HG03342 (cell line): ENCODE measurements around the gene EPC1.
"Not testable (repeated sequence)": the region's sequence is repeated elsewhere in the genome, so short reads cannot be mapped to it uniquely, and the experiment has no call there.

ENCODE experiments used
- ATAC-seq: cut with Tn5 transposase; IDR thresholded peaks from one replicate; pipeline ENCODE4 v1.9.1; 2021; ENCODE audit warnings: mild to moderate bottlenecking, moderate library complexity; ENCODE audit not compliant: unreplicated experiment

Gene EPC1, protein sequence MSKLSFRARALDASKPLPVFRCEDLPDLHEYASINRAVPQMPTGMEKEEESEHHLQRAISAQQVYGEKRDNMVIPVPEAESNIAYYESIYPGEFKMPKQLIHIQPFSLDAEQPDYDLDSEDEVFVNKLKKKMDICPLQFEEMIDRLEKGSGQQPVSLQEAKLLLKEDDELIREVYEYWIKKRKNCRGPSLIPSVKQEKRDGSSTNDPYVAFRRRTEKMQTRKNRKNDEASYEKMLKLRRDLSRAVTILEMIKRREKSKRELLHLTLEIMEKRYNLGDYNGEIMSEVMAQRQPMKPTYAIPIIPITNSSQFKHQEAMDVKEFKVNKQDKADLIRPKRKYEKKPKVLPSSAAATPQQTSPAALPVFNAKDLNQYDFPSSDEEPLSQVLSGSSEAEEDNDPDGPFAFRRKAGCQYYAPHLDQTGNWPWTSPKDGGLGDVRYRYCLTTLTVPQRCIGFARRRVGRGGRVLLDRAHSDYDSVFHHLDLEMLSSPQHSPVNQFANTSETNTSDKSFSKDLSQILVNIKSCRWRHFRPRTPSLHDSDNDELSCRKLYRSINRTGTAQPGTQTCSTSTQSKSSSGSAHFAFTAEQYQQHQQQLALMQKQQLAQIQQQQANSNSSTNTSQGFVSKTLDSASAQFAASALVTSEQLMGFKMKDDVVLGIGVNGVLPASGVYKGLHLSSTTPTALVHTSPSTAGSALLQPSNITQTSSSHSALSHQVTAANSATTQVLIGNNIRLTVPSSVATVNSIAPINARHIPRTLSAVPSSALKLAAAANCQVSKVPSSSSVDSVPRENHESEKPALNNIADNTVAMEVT

DNA sequence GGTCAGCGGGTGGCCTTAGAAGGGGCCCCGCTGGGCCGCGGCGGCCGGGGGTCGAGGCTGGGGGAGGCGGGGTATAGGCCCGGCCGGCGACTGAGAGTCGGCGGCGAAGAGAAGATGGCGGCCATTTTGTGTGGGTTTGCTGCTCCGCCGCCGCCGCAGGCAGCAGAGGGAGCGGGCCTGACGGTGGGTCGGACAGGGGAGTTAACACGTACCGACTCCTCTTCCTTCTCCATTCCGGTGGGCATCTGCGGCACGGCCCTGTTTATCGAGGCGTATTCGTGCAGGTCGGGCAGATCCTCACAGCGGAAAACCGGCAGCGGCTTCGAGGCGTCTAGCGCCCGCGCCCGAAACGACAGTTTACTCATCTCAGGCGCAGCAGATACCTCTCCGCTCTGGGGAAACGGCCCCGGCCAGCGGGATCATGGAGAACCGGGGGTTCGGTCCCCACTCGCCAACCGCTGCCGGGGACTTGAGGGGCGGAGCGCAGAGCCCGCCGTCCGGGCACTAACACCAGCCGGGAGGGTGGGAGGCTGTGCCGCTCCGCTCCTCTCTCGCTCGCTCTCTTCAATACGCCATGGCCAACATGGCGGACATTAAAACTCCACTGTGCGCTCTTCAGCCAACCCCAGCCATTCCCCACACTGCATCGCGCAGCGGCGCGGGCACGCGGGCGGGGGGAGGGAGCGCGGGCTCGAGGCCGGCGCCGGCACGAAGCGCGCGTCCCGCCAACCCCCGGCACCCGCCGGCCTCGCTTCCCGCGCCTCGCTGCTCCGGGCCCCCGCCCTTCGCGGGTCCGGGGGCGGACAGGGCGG, at the start of gene EPC1:
TSS of gene EPC1 (minus strand) at position 608 of the 812 bp plus-strand sequence. CDS start at position 365, 243 bp downstream.
- ATAC-seq: peak; percentile 67

DNA sequence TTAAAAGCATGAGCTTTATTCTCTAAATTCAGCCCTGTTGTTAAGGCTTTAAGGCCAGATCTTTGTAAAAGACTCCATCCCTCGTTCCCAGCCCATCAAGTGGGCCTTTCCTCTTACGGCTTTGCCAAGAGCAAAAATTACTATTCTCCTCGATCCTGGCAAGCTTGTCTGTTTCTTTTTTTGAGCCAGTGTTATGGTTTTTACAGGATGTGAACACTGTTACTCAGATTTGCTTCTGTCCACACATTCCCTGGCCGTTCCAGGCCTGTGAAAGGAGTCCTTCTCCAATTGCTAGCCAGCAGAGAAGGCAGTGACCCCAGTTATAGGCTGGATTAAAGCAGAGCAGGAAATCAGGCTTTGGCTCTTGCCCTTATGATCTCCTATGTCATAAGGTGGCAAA, 47.0 kb upstream of the EPC1 start:
- no peak for ATAC-seq

DNA sequence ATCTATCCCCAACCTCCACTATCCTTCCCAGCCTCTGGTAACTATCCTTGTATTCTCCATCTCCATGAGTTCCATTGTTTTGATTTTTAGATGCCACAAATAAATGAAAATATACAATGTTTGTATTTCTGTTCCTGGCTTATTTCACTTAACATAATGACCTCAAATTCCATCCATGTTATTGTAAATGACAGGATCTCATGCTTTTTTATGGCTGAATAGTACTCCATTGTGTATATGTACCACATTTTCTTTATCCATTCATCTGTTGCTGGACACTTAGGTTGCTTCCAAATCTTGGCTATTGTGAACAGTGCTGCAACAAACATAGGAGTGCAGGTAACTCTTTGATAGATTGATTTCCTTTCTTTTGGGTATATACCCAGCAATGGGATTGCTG, 45.3 kb upstream of the EPC1 start:
- not testable (repeated sequence) for ATAC-seq

DNA sequence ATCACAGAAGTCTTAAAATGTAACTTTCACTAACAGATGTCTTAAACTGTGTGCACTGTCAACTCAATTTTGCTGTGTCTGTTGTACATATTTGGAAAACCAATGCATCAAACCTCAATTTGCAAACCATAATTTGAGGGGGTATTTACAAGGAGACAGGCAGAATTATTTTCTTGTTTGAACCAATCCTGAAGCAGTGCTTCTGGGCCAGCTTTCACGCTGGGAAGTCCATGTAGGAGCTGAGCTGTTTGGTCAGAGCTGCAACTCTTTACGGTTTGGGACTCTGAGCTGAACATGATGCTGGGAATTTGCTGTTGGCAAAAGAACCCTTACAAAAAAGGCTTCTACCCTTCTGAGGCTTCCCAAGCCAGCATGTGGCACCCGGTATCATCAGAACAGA, 43.2 kb upstream of the EPC1 start:
- ATAC-seq: no peak

DNA sequence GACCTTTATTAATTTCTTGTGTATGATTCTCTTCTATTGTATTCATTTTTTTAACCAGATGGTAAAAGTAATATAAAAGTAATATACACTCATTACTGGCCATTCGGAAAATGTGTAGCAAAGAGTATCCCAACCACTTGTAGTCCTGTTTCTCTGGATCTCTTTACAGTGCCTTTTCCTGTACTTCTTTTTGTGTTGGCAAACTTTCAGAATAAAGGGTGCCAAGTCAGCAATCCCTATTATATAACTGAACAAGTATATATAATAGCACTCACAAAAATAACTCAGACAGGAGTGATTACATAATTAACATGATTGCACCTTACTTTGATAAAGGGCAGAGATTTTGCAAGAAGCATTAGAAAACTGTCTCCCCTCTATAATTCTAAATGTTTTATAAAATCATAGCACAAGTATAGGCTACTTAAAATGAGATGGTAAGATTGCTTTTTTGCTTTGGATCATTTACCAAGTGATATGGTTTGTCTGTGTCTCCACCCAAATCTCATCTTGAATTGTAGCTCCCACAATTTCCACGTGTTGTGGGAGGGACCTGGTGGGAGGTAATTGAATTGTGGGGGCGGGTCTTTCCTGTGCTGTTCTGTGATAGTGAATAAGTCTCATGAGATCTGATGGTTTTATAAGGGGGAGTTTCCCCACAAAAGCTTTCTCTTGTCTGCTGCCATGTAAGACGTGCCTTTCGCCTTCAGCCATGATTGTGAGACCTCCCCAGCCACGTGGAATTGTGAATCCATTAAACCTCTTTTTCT, 41.5 kb upstream of the EPC1 start:
- no peak for ATAC-seq

DNA sequence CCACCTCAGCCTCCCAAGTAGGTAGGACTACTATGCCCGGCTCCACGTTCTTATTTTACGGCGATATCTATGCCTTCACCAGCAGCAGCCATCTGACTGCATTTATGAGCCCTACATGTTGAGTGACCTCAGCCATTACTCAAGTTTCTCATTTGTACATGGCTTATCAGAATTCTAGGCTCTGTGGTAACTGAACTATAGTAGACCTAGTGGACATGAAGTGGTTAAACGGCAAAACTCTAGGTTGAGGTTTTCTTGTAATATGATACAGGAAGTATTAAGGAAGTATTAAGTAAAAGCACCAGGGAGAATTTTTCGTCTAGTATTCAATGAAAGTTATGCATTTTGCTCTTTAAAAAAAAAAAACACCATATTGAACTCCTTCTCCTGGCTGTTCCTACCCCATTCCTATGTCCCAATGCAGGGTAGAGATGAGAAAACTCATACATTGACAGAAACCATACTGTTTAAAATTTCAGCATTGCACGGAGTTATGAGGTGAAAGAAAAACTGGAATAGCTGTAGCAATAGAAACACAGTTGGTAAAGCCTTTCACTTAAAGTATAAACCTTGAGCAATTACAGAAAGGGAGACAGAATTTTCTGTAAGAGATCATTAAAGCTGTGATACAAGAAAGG, 39.8 kb upstream of the EPC1 start:
- no peak for ATAC-seq

DNA sequence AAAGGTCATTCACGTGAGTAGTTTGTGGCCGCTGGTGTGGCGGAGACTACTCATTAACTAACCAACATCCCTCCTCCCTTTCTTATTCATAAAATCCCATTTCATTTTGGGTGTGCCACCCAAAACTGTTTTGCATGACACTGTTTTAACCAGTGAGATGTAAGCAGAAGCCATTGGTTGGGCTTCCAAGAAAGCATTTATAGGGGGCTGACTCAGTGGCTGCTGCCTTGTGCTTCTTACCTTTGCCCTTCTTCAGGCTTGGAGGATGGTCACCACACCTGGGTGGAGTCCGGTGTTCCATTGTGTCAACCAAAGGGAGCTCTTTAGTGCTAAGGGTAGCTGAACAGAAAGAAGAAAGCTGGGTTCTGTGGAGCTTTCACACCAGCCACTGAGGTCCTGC, 37.2 kb upstream of the EPC1 start:
- ATAC-seq: no peak

DNA sequence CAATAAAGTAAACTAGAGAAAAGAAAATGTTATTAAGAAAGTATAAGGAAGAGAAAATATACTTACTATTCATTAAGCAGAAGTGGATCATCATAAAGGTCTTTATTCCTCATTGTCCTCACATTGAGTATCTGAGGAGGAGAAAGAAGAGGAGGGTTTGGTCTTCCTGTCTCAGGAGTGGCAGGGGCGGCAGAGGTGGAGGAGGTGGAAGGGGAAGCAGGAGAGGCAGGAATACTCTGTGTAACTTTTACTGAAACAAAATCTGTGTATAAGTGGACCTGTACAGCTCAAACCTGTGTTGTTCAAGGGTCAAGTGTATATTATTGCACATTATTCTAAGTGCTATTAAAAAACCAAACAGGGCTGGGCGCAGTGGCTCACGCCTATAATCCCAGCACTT, 34.2 kb upstream of the EPC1 start:
- ATAC-seq: no peak

DNA sequence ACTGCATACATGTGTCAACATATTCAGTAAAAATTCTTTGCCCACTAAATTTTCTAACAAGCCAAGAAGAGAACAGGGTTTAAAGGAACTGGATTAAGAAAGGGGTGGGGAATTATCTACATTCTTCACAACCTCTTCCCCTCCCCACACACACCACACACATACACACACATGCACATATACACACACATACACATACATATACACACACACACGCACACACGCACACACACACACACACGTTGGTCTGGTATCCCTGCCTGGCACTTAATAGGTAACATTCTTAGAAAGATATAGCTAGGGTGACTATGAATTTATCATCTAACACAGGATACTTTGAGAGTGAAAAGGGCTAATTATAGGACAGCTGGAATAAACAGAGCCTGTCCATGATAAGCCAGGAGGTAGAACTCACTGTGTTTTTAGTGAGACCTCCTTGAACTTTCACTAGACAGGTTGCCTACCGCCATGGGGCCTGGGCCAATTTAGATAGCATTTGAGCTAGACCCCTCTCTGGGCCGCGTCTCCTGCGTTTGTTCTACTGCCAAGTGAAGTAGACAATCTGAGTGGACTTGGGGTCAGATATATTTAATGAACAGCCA, 33.1 kb upstream of the EPC1 start:
- ATAC-seq: no peak

DNA sequence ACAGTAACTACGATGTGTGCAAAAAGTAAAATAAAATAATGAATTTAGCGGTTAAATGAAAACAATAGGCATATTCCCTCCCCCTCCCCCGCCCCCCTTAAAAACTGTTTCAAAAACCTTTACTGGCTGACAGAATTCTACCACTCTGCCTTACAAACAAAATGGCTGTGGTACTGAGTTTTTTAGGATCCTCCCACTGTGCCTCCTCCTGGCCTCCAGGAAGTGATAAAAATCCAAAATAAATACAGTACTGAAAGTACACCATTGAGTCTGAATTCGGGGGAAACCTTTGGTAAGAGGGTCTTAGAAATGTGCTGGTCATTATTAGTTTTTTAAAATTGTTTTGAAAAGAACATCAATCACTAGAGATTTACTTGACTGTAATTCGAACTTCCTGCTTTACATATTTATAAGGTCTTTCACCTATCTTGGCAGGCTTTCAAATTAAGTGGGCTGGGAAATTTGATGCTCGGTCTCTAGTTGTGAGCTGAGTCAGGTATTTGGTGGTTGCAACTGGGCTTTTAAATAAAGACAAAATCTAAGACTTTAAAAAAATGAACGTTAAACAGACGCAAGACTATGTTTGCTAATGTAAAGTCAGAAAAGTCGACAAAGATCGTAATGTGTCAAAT, 32.5 kb upstream of the EPC1 start:
- ATAC-seq: no peak

DNA sequence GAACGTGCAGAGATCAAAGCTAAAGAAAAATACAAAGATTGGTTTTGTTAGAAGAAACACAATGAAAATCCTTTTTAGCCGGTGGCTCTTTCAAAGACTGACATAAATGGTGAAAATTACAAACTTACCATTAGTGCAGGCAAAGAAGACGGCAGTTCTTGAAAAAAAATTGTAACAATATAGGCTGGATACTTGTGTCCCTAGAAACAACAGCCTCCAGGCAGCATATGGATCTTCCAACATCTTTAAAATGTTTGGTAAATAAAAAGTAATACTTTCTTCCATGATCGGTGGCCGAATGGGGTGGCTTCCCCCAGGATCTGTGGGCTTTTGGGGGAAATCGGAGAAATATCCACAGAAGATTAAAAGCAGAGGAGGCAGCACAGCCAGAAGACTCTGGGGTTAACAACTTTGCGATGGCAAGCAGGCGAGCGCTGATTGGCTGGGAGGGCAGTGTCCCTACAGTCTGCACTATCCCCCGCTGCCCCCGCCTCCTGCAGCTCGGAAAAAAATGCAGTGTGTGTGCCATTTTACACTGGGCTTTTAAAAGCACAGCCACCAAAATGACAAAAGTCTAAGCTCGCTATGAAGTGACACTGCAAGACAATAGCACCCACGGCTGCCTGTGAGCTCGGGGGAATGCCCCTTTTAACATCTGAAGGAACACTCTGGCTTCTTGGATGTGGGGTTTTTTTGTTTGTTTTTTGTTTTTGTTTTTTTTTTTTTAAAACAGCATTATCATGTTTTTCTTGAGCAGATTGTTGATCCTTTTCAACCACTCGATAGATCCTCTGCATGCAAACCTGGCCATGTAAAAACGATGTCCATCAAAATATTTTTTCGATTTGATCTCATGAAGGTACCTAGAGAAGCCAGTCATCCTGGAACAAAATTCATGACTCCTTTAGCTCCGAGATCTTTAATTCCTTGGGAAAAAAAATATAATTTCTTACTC, 31.7 kb upstream of the EPC1 start:
- ATAC-seq: peak; percentile 89

DNA sequence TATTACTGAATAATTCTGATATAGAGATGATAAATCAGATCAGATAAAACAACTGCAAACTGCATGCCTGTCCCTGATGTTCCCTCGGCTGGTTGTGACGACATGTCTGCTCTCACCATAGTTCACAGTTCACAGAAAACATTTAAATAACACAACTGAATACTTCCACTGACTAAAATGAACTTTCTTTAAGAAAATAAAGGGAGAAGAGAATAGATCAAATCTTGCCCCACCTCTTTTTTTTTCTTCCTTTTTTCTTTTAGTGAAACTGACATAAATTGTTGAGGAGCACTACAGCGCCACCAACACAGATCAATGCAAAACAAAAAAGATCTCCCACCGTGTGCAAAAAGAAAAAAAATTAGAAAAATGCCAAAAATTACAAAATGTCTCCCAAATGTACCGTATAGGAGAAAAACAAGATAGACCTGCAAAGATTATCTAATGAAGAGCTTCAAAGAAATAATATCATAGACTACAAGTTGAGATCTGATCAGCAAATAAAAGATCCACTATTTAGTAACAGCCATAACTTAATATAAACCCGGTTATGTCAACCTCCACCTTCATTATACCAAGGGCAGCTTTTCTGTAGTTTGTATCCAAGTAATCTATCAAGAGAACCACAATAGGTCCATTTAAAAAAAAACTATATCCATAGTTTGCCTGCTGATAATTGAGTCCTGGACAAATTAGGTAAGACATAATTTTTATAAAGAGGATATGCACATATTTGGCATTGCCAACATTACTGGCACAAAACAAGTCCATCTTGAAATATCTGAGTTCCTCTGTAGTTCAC, 30.7 kb upstream of the EPC1 start:
- peak; percentile 38 for ATAC-seq

DNA sequence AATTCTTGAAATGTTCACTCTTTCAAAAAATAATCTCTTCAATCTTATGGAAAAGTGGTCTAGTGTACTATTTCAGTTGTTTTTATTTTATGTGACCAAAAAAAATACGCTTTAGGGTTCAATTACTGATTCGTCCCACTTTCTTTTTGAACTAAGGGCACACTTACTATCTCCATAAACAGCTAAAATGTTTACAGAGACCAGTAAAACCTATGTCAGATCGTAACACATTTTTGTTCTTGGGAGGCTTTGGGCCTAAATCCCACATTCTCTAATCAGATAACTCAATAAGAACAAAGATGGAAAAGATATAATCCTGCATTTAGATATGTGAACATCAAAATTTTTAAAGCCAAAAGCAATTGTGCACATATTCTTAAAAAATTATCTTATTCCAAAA, 29.8 kb upstream of the EPC1 start:
- ATAC-seq: no peak

DNA sequence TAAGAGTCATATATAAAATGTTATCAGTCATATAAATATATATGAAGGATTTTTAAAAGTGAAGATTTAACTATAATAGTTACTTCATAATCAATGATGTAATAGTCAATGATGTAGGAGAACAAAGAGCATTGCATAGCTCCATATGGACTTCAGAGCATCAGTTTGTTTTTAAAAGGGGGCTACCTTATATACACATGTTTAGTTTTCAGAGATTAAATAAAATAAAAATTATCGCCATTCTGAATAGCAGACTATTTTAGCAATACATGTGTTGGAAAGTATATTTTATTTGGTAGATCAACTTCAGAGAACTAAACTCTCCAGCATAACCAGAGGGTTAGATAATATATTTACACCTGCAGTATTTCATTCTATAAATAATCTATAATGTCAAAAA, 29.1 kb upstream of the EPC1 start:
- no peak for ATAC-seq

DNA sequence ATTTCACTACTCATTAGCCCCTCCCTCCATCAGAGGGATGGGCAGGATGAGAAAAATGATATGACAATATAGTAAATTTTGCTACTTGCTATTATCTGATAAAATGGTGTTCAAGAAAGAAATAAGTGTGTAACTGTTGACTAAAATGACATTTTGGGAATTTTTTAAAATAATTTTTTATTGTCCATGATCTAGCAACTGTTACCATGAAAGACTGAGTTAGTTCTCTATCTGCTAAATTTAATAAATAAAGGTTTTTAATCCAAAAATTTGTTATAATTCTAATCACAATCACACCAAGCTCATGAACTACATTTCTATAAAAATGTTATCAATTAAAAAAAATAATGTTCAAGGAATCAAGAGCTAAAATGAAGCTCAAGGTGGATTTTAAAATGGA, 28.7 kb upstream of the EPC1 start:
- no peak for ATAC-seq

DNA sequence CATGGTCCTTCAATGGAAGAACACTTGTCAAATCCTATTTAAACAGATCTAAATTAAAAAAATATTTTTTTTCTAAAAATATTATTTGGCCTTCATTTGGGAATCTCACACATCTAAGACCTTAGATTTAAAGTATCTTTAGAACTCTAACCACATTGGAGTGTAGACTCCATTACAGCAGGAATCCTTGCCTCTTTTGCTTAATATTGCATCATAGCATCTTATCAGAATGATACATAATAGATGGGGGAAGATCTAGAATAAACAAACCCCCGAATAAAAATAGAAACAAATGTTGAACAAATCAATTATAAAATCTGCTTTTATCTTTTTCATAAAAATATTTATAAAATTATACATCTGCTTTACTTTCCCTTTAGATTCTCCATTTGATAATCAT, 27.6 kb upstream of the EPC1 start:
- ATAC-seq: no peak

DNA sequence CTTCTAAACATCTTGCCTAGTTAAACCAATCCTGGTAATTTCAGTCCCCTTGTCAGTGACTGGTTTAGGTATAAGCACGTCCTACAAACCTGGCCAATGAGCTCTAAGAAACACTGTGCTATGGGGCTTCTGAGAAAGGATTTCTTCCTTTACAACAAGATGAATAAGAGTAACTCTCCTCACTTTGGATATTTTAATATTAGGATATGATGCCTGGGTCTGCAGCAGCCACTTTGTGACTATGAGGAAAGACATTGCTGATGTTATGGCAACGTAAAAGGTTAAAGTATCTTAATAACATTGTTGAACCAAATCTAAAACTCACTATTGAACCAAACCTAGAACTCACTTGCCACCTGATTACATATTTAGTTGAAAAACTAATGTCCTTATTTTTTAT, 26.5 kb upstream of the EPC1 start:
- no peak for ATAC-seq
